ENCODE measurements around the gene CTDP1.
A peak's percentile ranks its signal among the peaks of the same experiment; 100 is the strongest.
"Not testable (repeated sequence)": the region's sequence is repeated elsewhere in the genome, so short reads cannot be mapped to it uniquely, and the experiment has no call there.

The CTDP1 gene

DNA sequence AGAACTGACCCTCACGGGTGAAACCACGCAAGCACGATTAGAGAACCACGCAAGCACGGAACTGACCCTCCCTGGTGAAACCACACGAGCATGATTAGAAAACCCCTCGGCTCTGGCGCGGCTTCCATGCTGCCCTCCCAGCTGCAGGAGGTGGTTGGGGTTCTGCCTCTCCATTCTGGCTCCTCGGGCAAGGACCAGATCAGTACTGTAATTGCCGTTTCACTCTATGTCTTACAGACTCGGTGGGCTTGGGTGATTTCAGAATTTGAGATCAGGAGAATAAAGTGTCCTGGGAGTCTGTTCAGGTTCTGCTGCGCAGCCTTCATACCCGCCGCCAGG lies 59.8 kb downstream of the CTDP1 start:
- ATAC-seq (replicated peaks; ENCODE audit: extremely low read depth, poor library complexity, severe bottlenecking): no peak
- Mint-ChIP-seq H3K27me3 (no peaks in the 10 kb centered on the region), H3K9me3 (peaks cover 5% of the 10 kb centered on the region), H3K4me1 (peaks cover 19% of the 10 kb centered on the region), H3K36me3 (ENCODE audit: insufficient read depth) (peaks cover 37% of the 10 kb centered on the region), H3K27ac (ENCODE audit: low read depth) (no peak overlapping the region), H3K4me3 (no peak overlapping the region)
- no peak for DNase-seq (ENCODE audit: low spot score in 2 of 2)

DNA sequence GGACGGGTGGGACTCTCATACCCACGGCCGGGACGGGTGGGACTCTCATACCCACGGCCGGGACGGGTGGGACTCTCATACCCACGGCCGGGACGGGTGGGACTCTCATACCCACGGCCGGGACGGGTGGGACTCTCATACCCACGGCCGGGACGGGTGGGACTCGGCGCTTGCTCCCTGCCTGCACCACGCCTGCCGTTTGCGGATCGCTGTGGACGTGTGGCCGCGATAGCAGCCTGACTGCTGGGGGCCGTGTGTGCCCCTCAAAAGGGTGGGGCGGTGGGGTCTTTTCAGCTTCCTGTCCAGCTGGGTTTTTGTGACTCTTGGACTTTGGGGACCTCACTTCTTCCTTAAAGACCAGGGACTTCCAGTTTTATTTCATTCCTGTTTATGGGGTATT lies 60.4 kb downstream of the CTDP1 start:
- not testable (repeated sequence) for H3K27me3 Mint-ChIP-seq

GRCh38 chr18:79740521-79741361 lies 61.1 kb downstream of the CTDP1 start:
- ATAC-seq (replicated peaks; ENCODE audit: extremely low read depth, poor library complexity, severe bottlenecking) (no peak), DNase-seq (ENCODE audit: low spot score in 2 of 2) (no peak)
- Mint-ChIP-seq H3K4me3 (no peak overlapping the region), H3K4me1 (peaks cover 21% of the 10 kb centered on the region), H3K9me3 (peaks cover 7% of the 10 kb centered on the region), H3K27ac (ENCODE audit: low read depth) (peak overlapping the region; percentile 44), H3K36me3 (ENCODE audit: insufficient read depth) (peaks cover 35% of the 10 kb centered on the region), H3K27me3 (no peaks in the 10 kb centered on the region)

More for the DNA sequence above, 60.4 kb downstream of the CTDP1 start:
- not testable (repeated sequence) for H3K9me3 Mint-ChIP-seq; H3K4me3 Mint-ChIP-seq; H3K27ac Mint-ChIP-seq (ENCODE audit: low read depth); ATAC-seq (replicated peaks; ENCODE audit: extremely low read depth, poor library complexity, severe bottlenecking); DNase-seq (ENCODE audit: low spot score in 2 of 2)
- H3K4me1 Mint-ChIP-seq: peaks cover 21% of the 10 kb centered on the region
- H3K36me3 Mint-ChIP-seq (ENCODE audit: insufficient read depth): peaks cover 40% of the 10 kb centered on the region

GRCh38 chr18:79741362-79741700 lies 61.7 kb downstream of the CTDP1 start:
- H3K4me3 Mint-ChIP-seq: no peak overlapping the region
- H3K4me1 Mint-ChIP-seq: peaks cover 21% of the 10 kb centered on the region
- no peaks in the 10 kb centered on the region for H3K27me3 Mint-ChIP-seq
- ATAC-seq (replicated peaks; ENCODE audit: extremely low read depth, poor library complexity, severe bottlenecking) (no peak), DNase-seq (ENCODE audit: low spot score in 2 of 2) (no peak)
- H3K36me3 Mint-ChIP-seq (ENCODE audit: insufficient read depth): peaks cover 36% of the 10 kb centered on the region
- H3K9me3 Mint-ChIP-seq: peaks cover 7% of the 10 kb centered on the region
- H3K27ac Mint-ChIP-seq (ENCODE audit: low read depth): peak overlapping the region; percentile 44

DNA sequence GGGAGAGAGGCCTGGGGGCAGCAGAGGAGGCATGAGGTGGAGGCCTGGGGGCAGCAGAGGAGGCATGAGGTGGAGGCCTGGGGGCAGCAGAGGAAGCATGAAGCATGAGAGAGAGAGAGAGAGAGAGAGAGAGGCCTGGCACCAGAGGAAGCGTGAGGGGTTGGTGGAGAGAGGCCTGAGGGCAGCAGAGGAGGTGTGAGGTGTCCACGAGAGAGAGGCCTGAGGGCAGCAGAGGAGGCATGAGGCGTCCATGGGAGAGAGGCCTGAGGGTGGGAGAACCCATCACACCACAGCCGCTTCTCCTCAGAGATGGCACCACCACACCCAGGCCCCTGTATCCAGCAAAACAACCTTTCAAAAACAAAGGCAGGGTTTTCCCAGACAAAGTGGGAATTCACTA lies 62.5 kb downstream of the CTDP1 start:
- Mint-ChIP-seq H3K27me3 (no peaks in the 10 kb centered on the region), H3K36me3 (ENCODE audit: insufficient read depth) (peaks cover 34% of the 10 kb centered on the region), H3K9me3 (peaks cover 7% of the 10 kb centered on the region), H3K4me1 (peaks cover 21% of the 10 kb centered on the region), H3K4me3 (no peak overlapping the region), H3K27ac (ENCODE audit: low read depth) (peak overlapping the region; percentile 44)
- ATAC-seq (replicated peaks; ENCODE audit: extremely low read depth, poor library complexity, severe bottlenecking) (no peak), DNase-seq (ENCODE audit: low spot score in 2 of 2) (no peak)

DNA sequence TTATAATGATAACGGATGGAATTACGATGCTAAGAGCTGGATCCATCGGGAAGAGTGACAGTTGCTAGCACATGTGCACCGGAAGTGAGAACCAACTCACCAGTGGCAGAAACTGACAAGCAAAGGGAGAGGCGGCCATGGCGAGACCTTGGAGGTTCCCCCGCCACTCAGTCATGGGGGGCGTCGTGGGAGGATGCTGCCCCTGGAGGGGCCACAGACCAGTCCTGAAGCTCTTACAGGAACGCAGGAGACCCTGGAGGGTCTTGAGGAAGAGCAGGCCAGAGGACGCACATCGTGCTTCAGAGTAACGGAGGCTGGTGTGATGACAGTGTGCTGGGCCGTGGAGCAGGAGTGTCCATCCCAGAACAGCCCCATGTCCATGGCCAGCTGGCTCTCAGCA lies 65.0 kb downstream of the CTDP1 start:
- H3K36me3 Mint-ChIP-seq (ENCODE audit: insufficient read depth): peaks cover 24% of the 10 kb centered on the region
- H3K27ac Mint-ChIP-seq (ENCODE audit: low read depth): peak overlapping the region; percentile 67
- H3K27me3 Mint-ChIP-seq: no peaks in the 10 kb centered on the region
- ATAC-seq (replicated peaks; ENCODE audit: extremely low read depth, poor library complexity, severe bottlenecking) (no peak), DNase-seq (ENCODE audit: low spot score in 2 of 2) (no peak)
- peaks cover 7% of the 10 kb centered on the region for H3K9me3 Mint-ChIP-seq
- H3K4me3 Mint-ChIP-seq: no peak overlapping the region
- H3K4me1 Mint-ChIP-seq: peaks cover 21% of the 10 kb centered on the region

DNA sequence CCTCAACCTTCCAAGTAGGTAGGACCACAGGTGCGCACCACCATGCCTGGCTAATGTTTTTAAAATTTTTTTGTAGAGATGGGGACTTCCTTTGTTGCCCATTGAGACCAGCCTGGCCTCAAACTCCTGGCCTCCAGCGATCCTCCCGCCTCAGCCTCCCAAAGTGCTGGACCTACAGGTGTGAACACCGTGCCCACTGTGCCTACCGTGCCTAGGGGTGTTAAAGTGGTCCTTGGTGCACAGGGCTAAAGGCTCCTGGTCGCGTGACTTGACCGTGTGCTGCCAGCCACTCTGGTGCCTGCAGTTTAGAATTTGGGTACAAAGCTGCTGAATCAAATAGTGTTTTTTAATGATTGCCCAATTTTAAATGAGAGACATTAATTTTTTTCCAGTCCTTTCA lies 67.1 kb downstream of the CTDP1 start:
- ATAC-seq (replicated peaks; ENCODE audit: extremely low read depth, poor library complexity, severe bottlenecking) (no peak), DNase-seq (ENCODE audit: low spot score in 2 of 2) (no peak)
- H3K27me3 Mint-ChIP-seq: no peaks in the 10 kb centered on the region
- H3K4me3 Mint-ChIP-seq: no peak overlapping the region
- H3K27ac Mint-ChIP-seq (ENCODE audit: low read depth): no peak overlapping the region
- H3K4me1 Mint-ChIP-seq: peaks cover 15% of the 10 kb centered on the region
- H3K36me3 Mint-ChIP-seq (ENCODE audit: insufficient read depth): peaks cover 18% of the 10 kb centered on the region
- H3K9me3 Mint-ChIP-seq: peaks cover 7% of the 10 kb centered on the region

DNA sequence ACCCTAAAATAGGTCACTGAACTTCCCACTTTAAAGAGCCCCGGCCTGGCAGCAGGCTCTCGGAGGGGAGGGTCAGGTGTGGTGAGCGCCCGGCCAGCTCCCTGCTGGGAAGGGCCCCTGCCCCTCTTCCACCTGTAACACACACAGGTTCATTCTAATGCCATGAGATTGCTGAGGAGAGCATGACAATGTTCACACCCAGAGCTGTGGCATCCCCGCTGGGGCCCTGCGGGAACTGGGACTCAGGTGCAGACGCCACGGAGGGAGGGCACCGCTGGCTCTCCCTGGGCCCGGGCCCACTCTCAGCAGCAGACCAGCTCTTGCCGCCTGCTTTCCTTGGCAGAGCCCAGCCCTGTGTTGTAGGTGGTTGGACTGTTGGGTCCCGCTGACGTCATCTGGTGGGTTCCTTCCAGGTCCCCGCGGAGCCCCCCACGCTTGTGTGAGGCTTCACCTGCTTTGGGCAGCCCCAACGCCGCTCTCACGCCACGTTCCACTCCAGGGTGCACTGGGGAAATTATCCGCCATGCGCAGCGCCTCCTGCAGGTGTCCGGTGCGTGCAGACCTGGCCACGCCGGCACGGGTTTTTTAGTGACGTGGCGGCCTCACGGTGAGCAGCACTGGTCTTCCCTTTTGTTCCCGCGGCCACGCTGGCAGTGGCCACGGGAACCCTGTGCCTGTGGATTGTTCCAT lies 67.7 kb downstream of the CTDP1 start:
- Mint-ChIP-seq H3K9me3 (peaks cover 7% of the 10 kb centered on the region), H3K27me3 (no peaks in the 10 kb centered on the region), H3K36me3 (ENCODE audit: insufficient read depth) (peaks cover 17% of the 10 kb centered on the region), H3K4me1 (peaks cover 10% of the 10 kb centered on the region), H3K4me3 (no peak overlapping the region), H3K27ac (ENCODE audit: low read depth) (no peak overlapping the region)
- ATAC-seq (replicated peaks; ENCODE audit: extremely low read depth, poor library complexity, severe bottlenecking) (no peak), DNase-seq (ENCODE audit: low spot score in 2 of 2) (no peak)

DNA sequence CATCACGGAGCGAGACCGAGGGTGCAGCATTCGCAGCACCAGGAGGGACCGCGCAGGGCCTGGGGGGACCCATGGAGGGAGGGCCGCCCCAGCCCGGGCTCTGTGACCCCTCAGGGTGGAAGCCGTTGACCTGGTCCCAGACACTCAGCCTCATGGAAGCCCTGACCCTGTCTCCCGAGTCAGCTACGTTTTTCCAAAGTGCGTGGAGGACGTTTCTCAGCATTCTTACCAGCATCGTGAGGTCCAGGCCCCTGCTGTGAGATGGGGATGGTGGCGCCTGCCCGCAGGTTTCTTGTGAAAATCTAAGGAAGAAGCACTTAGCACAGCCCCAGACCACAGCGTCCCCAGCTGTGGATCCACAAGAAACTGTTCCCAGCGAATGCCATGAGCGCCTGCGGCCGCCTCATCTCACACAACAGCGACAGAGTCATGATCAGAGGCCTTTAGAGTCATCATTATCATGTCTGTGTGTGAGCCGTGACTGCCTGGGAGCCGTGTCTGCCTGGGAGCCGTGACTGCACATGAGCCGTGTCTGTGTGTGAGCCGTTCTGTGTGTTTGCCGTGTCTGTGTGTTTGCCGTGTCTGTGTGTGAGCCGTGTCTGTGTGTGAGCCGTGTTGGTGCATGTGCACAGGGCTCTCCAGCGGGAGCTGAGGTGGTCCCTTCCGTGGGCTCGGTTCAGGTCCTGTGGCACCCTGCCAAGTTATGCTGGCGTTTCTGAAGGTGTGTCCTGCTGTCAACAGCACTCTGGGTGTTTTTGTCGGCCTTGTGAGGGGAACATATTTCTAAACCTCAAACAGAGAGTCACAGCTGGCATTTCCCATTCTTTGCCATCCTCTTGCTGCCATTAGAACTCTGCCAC lies 68.9 kb downstream of the CTDP1 start:
- Mint-ChIP-seq H3K36me3 (ENCODE audit: insufficient read depth) (peaks cover 21% of the 10 kb centered on the region), H3K27ac (ENCODE audit: low read depth) (peak overlapping the region; percentile 61), H3K27me3 (no peaks in the 10 kb centered on the region), H3K4me3 (no peak overlapping the region), H3K9me3 (peaks cover 7% of the 10 kb centered on the region), H3K4me1 (peaks cover 10% of the 10 kb centered on the region)
- ATAC-seq (replicated peaks; ENCODE audit: extremely low read depth, poor library complexity, severe bottlenecking) (no peak), DNase-seq (ENCODE audit: low spot score in 2 of 2) (no peak)

GRCh38 chr18:79749251-79750191 lies 69.9 kb downstream of the CTDP1 start:
- Mint-ChIP-seq H3K27me3 (no peaks in the 10 kb centered on the region), H3K9me3 (peaks cover under 1% of the 10 kb centered on the region), H3K4me1 (peaks cover 2% of the 10 kb centered on the region), H3K4me3 (no peak overlapping the region), H3K36me3 (ENCODE audit: insufficient read depth) (peaks cover 22% of the 10 kb centered on the region), H3K27ac (ENCODE audit: low read depth) (peak overlapping the region; percentile 61)
- DNase-seq (ENCODE audit: low spot score in 2 of 2): no peak
- no peak for ATAC-seq (replicated peaks; ENCODE audit: extremely low read depth, poor library complexity, severe bottlenecking)

DNA sequence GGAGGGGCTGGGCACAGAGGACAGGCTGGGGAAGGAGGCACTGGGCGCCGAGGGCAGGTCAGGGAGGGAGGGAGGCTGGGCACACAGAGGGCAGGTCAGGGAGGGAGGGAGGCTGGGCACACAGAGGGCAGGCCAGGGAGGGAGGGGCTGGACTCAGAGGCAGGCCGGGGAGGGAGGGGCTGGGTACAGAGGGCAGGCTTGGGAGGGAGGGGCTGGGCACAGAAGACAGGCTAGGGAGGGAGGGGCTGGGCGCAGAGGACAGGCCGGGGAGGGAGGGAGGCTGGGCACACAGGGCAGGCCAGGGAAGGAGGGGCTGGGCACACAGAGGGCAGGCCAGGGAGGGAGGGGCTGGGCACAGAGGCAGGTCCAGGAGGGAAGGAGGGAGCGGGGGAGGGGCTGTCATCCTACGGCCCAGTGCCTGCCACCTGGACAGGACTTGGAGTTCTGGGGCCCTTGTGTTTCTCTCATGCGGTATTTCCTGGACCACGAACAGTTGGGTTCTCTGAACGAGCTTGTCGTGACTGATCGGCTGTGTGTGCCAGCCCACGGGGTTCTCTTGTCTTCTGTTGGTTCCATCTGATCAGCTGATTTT lies 71.5 kb downstream of the CTDP1 start:
- no peak overlapping the region for H3K4me3 Mint-ChIP-seq
- peaks cover 30% of the 10 kb centered on the region for H3K36me3 Mint-ChIP-seq (ENCODE audit: insufficient read depth)
- DNase-seq (ENCODE audit: low spot score in 2 of 2) (no peak), ATAC-seq (replicated peaks; ENCODE audit: extremely low read depth, poor library complexity, severe bottlenecking) (no peak)
- no peak overlapping the region for H3K27ac Mint-ChIP-seq (ENCODE audit: low read depth)
- H3K9me3 Mint-ChIP-seq: no peaks in the 10 kb centered on the region
- no peaks in the 10 kb centered on the region for H3K27me3 Mint-ChIP-seq
- H3K4me1 Mint-ChIP-seq: no peaks in the 10 kb centered on the region
